HG03066 (cell line): Measurements from ENCODE around the gene PRDX5.

Experiments
- ATAC-seq: cut with Tn5 transposase; IDR thresholded peaks from one replicate; pipeline ENCODE4 v1.9.1; 2021; ENCODE audit warnings: low read depth; ENCODE audit not compliant: unreplicated experiment

PRDX5 gene

GRCh38 chr11:64358907-64359711, 41.2 kb downstream of the PRDX5 start, which contains the start of gene RPS6KA4:
Gene RPS6KA4, plus strand, starts transcription at chr11:64359162. Its CDS starts 74 bp downstream, at chr11:64359236.
- ATAC-seq = peak; percentile 65

GRCh38 chr11:64359712-64360445, 42.0 kb downstream of the PRDX5 start:
- ATAC-seq = no peak

GRCh38 chr11:64360448-64360921, 42.6 kb downstream of the PRDX5 start:
- no peak for ATAC-seq

- ATAC-seq = no peak
Observed at GRCh38 chr11:64361659-64362058, 43.7 kb downstream of the PRDX5 start.

- no peak for ATAC-seq
Observed at GRCh38 chr11:64362339-64362738, 44.4 kb downstream of the PRDX5 start.

- no peak for ATAC-seq
Observed at GRCh38 chr11:64364435-64364834, 46.5 kb downstream of the PRDX5 start.

- ATAC-seq = no peak
Observed at GRCh38 chr11:64364911-64365310, 47.0 kb downstream of the PRDX5 start.

- ATAC-seq = no peak
Observed at GRCh38 chr11:64366751-64367150, 48.8 kb downstream of the PRDX5 start.

- ATAC-seq = no peak
Observed at GRCh38 chr11:64367931-64368672, 50.2 kb downstream of the PRDX5 start.

GRCh38 chr11:64368673-64369074, 50.8 kb downstream of the PRDX5 start:
- ATAC-seq = no peak

- ATAC-seq = no peak
Observed at GRCh38 chr11:64369440-64370421, 51.8 kb downstream of the PRDX5 start.

GRCh38 chr11:64371201-64371600, 53.3 kb downstream of the PRDX5 start:
- no peak for ATAC-seq
